ENCODE data around the gene HGFAC.
A peak's percentile ranks its signal among the peaks of the same experiment; 100 is the strongest.

Gene HGFAC

DNA sequence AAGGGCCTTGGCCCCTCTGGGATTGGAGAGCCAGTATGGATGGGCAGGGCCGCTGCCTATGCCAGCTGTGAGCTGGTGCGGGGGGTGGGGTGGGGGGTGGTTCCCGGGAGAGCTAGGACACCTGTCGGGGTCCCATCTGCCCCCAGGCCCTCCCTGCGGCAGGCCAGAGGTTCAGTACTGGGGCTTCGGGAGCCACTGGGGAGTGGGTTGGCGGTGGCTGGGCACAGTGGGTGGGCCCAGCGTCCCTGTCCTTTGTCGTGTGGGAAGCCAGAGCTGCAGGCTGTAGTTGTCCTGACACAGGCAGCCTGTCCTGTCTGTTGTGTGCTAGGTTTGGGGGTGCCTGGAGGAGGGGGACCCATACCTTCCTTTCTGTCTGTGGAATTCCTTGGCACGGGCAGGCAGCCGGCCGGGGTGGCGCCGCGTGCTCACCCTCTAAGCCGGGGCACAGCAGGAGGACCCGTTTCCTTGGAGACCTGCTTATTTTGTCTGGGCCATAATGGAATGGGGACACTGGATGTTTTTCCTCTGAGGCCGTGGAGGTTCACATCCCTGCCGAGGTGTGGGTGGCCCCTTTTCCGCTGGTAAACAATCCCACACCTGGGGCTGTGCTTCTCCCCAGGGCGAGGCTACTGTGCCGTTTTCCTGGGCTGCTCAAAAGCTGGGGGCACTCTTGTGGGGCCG lies 36.1 kb downstream of the HGFAC start:
- H3K4me3 ChIP-seq (ENCODE audit: low read depth, low read length) = no peak overlapping the region
- TF ChIP-seq, protein P1, sequence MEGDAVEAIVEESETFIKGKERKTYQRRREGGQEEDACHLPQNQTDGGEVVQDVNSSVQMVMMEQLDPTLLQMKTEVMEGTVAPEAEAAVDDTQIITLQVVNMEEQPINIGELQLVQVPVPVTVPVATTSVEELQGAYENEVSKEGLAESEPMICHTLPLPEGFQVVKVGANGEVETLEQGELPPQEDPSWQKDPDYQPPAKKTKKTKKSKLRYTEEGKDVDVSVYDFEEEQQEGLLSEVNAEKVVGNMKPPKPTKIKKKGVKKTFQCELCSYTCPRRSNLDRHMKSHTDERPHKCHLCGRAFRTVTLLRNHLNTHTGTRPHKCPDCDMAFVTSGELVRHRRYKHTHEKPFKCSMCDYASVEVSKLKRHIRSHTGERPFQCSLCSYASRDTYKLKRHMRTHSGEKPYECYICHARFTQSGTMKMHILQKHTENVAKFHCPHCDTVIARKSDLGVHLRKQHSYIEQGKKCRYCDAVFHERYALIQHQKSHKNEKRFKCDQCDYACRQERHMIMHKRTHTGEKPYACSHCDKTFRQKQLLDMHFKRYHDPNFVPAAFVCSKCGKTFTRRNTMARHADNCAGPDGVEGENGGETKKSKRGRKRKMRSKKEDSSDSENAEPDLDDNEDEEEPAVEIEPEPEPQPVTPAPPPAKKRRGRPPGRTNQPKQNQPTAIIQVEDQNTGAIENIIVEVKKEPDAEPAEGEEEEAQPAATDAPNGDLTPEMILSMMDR (conservative IDR thresholded peaks at IDR 0.05; ENCODE audit: low read depth, low read length) = no peak
- peak; percentile 24 for DNase-seq (ENCODE audit: low read depth)

DNA sequence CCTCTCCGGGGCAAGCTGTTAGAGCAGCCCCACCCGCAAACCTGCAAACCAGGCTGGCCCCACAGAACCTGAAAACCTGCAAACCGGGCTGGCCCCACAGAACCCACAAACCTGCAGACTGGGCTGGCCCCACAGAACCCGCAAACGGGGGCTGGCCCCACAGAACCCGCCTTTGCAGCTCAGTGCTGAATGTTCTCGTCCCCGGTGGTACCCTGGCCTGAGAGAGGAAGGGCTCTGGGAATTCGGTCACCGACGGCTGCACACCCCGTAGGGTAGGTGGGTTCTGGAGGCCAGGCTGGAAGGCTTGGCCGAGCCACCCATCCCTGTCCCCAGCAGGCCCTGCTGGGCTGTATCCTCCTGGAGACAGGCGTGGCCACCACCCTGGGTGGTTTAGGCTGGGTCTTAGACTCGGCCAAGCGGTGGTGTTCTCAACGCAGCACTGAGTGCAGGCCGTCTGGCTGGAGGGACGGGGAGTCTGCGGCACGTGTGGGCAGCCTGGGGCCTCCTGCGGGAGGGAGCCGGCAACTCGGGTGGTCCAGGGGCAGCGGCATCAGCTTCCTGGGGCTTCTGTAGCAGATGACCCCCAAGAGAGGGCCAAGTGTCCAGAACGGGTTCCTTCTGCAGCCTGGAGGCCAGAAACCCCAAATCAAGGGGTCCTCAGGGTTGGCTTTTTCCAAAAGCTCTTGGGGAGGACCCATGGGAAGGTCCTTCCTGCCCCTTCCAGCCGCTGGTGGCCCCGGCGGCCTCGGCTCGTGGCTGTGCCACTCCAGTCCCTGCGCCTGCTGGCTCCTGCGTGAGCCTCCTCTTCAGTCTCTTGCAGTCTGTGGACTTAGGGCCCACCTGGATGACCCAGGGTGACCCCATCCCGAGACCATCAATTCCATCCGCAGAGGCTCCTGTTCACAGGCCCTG lies 36.9 kb downstream of the HGFAC start:
- TF ChIP-seq, protein P1 (conservative IDR thresholded peaks at IDR 0.05; ENCODE audit: low read depth, low read length) = no peak
- DNase-seq (ENCODE audit: low read depth) = no peak

DNA sequence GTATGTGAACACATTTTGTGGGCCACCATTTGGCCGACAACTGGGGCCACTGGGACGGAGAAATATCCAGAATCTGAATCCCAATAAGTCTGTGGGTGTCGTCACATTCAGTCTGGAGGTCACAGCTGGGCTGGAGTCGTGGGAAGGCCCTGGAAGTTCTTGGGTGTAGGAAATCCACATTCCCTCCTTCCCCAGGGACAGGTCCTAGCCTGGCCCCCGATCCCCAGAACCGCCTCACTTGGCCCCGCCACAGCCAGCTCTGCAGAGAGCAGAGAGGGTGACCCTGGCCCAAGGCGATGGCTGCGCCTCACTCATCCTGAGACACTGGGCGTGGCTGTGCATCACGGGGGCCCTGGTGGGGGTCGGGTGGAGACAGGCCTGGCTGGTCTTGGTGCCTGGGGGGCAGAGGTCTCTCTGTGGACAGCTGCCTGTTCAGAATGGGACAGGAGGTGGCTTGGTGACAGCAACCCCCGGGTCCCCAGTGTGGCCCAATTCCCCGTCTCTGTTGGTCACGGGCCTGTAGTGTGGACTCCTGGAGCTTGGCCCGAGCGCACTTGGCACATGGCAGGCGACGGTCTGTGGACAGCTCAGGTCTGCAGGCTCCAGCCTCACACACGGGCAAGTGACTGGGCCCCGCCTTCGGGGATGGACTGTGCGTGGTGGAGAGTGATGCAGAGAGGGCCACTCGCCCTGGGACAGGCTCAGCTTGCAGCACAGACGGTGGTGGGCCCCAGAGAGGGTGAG lies 37.8 kb downstream of the HGFAC start:
- H3K4me3 ChIP-seq (ENCODE audit: low read depth, low read length) = no peak overlapping the region
- no peak for DNase-seq (ENCODE audit: low read depth)
- TF ChIP-seq, protein P1 (conservative IDR thresholded peaks at IDR 0.05; ENCODE audit: low read depth, low read length) = no peak

More for the DNA sequence above, 36.9 kb downstream of the HGFAC start:
- no peak overlapping the region for H3K4me3 ChIP-seq (ENCODE audit: low read depth, low read length)

DNA sequence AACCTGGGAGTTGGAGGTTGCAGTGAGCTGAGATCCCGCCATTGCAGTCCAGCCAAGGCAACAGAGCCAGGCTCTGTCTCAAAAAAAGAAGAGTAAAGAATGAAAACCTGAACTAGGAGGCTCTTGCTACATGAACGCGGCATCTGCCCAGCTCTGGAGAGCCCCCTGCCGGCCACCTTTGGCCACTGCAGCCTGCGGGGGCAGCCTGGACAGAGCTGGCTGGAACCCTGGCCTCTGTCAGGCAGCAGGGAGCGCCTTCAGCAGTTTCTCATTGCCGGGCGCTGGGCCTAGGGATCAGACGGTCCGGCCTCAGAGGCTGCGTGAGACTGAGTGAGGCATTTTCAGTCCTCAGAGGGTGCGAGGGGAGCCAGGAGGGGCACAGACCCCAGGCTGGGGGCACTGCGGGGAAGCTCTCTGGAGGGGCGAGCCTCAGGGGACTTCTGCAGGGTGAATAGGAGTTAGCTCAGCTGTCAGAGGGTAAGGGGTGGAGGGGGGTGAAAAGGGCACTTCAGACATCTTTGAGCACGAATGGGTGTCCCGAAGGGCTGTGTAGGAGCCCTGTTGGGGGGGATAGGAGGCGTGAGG lies 38.9 kb downstream of the HGFAC start:
- TF ChIP-seq, protein P1 (conservative IDR thresholded peaks at IDR 0.05; ENCODE audit: low read depth, low read length) = peak; percentile 99
- DNase-seq (ENCODE audit: low read depth) = peak; percentile 81
- no peak overlapping the region for H3K4me3 ChIP-seq (ENCODE audit: low read depth, low read length)

DNA sequence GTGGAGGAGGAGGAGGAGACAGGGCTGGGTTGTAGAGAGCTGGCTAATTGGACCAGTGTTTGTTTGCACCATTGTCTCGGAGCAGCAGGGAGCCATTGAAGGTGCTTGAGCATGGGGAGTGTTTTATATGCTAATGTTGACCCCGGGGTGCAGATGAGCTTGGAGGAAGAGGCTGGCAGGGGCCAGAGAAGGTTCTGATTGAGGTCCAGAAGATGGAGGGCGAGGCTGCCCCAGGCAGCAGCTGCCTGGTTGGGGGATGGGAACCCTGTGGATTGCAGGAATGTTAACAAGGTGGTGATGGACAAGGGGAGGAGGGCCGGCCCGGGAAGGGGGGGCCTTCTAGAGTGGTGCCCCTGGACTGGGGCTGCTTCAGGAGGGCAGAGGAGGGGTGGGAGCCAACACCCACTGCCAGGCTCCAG lies 39.4 kb downstream of the HGFAC start:
- no peak for DNase-seq (ENCODE audit: low read depth)
- H3K4me3 ChIP-seq (ENCODE audit: low read depth, low read length) = no peak overlapping the region
- TF ChIP-seq, protein P1 (conservative IDR thresholded peaks at IDR 0.05; ENCODE audit: low read depth, low read length) = no peak

DNA sequence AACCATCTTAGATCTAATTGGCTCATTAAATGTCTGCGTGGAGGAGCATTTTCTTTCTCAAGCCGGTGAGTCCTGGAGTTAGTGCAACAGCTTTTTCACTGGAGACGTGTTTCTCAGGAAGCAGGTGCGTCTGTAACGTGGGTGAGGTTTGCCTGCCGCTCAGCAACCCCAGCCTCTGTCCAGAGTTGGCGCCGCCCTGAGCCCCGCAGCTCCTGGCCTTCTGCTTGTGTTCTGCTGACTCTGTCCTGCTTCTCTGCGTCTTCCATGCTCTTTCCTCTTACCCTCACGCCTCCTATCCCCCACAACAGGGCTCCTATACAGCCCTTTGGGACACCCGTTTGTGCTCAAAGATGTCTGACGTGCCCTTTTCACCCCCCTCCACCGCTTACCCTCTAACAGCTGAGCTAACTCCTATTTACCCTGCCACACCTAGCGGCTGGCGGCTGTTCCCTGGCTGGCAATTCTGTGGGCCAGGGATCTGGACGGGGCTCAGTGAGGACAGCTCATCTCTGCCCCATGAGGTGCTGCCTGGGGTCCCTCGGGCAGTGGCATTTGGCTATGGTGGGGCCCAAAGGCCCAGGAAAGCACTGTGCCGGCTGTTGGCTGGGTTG lies 40.1 kb downstream of the HGFAC start:
- TF ChIP-seq, protein P1 (conservative IDR thresholded peaks at IDR 0.05; ENCODE audit: low read depth, low read length) = no peak
- DNase-seq (ENCODE audit: low read depth) = no peak
- no peak overlapping the region for H3K4me3 ChIP-seq (ENCODE audit: low read depth, low read length)
